ENCODE results near the gene CITED2.
"Not testable (repeated sequence)": the region's sequence is repeated elsewhere in the genome, so short reads cannot be mapped to it uniquely, and the experiment has no call there.

Gene CITED2

DNA sequence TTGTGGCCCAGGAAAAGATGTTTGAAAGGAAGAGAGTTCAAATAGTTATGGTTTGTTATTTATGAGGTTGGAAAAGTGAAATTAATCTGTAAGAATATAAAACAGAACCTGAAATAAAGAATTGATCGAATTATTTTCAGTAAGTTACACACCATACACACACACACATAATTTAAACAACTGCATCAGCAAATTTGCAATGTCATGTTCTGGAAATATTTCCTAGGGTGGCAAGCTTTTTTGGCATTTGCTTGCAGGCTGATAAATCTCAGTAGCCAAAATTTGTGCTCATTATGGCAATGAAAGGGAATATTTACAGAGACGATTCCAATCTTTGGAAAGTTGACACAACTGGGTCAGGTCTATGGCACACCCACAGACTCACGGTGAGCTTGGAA is 9.5 kb downstream of the CITED2 start:
- no peak for DNase-seq (ENCODE audit: low read depth in 2 of 2)

- DNase-seq (ENCODE audit: low read depth in 2 of 2): no peak
Observed at GRCh38 chr6:139364302-139364981, 10.0 kb downstream of the CITED2 start.

- not testable (repeated sequence) for DNase-seq (ENCODE audit: low read depth in 2 of 2)
Observed at GRCh38 chr6:139363797-139364196, 10.7 kb downstream of the CITED2 start.

DNA sequence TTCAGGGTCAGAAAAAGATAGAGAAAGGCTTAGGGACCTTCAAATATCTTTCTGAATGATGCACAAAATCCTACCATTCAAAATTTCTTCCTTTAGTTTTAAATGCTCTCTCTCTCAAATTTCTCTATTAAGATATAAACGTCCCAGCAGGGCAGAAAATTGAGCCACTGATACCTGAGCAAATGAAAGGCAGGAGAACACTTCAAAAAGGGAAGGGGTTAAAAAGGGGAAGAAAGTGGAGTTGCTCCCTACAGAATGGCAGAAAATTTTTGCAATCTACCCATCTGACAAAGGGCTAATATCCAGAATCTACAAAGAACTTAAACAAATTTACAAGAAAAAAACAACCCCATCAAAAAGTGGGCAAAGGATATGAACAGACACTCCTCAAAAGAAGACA is 11.3 kb downstream of the CITED2 start:
- not testable (repeated sequence) for DNase-seq (ENCODE audit: low read depth in 2 of 2)

DNA sequence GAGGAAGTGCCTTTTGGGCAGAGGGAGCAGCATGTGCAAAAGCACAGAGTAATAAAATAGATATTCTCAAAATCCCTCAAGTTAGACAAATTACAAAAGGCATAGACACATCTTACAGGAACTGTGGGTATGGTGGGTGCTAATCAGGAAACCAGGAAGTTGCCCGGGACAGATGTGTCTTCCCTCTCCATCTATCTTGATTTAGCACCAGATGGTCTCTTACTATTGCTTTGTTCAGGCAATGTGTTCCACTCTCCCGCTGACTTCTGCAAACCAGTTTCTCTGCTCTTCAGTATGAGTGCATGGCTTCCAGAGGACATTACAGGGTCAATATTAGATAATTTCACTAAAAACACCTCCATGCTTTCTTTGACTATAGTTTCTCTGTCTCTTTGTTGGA is 13.2 kb downstream of the CITED2 start:
- DNase-seq (ENCODE audit: low read depth in 2 of 2): no peak

- DNase-seq (ENCODE audit: low read depth in 2 of 2): no peak
Observed at GRCh38 chr6:139356924-139357323, 17.5 kb downstream of the CITED2 start.

DNA sequence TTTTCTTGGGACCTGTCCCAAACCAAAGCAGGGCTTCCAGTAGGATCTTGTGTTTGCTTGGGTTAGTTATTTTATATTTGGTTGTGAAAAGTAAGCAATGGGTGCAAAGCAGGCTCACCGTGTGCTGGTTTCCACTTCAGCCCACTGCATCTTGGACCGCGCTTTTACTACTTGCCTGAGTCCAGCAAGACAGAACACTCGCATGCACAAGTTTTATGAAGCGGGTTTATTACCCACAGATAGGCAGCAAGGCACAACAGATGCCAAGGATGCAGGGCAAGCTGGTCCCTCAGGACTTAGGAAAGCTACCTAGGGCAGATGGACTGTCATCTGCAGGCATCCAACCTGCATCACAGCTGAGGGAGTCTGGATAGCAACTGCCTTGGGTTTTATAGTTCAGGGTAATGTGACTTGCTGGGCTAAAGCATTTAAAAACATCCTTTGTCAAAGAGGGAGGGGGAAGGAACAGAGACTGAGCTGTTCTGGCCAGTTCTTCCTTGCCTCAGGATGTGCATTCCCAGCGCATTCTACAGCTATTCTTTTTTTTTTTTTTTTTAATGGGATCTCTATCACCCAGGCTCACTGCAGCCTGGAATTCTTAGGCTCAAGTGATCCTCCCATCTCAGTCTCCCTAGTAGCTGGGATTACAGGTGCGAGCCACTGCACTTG is 18.5 kb downstream of the CITED2 start:
- no peak for DNase-seq (ENCODE audit: low read depth in 2 of 2)

DNA sequence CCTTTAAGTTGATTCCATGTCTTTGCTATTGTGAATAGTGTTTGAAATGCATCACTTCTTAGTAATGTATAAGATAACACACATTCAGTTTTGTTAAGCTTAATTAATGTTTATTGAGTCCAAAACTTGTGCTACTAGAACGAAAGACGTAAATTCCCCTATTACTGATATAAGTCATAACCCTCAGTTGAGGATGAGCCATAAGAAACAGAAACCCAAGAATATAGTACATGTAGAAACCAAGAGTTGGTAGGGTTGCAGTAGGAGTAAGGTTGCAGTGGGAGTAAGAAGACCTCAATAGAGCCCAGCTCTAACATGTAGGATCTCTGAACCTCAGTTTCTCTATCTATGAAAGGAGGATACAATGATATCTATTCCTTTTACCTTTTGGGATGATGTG is 19.3 kb downstream of the CITED2 start:
- no peak for DNase-seq (ENCODE audit: low read depth in 2 of 2)

- DNase-seq (ENCODE audit: low read depth in 2 of 2): no peak
Observed at GRCh38 chr6:139354189-139354588, 20.3 kb downstream of the CITED2 start.

DNA sequence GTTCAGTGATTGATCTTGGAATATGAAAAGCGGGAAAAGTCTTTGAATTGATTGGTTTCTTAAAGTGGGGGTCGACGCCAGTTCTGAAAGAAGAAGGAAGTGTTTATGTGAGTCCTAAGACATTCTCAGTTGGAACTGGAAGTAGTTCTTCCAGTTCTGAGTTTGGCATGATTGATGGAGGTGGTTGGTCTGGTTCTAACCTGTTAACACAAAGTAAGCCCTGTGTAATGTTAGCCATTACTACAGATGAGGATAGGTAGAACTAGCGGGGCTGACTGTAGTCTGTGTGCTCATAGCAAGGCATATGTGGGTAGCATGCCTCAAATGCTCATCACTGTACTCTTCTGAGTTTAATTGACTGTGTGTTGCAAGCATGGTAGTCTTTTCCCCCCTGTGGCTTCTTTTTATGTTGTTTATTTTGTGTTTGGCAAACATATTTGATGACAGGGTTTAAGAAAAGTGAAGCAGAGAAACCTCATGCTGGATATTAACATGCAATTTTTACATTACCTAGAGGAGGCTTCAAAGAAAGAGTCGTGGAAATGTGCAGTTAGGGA is 24.9 kb downstream of the CITED2 start:
- DNase-seq (ENCODE audit: low read depth in 2 of 2): no peak

DNA sequence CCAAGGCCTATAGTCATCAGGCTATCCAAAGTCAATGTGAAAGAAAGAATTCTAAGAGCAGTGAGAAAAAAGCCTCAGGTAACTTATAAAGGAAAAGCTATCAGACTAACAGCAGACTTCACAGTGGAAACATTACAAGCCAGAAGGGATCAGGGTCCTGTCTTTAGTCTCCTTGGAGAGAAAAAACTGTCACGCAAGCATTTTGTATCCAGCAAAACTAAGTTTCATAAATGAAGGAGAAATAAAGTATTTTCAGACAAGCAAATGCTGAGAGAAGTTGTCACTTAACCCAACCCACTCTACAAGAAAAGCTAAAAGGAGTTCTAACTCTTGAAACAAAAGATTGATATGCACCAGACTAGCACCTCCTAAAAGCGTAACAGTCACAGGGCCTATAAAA is 28.1 kb downstream of the CITED2 start:
- no peak for DNase-seq (ENCODE audit: low read depth in 2 of 2)

DNA sequence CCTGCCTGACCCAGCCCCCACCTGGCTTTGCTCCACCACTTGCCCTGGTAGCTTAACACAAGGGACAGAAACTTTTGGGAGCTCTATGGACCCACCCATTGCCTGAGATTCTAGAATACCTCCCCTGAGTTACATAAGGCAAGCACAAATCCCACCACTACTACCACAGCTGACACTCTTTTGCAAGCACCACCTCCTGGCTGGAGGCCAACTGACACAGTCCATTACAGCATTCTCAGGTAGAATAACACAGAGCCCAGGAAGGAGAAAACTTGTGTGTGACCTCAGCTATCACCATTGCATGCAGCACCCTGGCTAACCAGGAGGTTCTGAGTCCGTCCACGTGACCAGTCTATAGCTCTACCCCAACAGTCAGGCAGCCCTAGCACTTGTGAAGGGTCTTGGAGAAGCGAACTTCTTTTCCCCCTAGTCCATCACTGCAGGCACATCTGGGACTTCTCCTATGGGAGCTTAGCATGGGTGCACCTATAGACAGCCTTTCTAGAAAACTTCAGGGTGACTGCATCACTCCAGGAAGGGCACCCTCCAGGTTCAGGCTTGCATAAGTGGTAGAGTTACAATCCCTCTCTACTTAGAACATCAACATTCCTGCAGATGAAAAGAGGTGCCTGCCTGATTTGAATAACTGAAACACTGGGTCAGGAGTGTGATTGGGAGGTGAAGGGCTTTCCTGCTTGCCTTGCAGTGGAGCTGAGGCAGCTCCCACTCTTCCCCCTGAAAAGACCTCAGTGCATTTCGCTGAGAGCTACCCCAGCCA is 30.1 kb downstream of the CITED2 start:
- DNase-seq (ENCODE audit: low read depth in 2 of 2): no peak

- no peak for DNase-seq (ENCODE audit: low read depth in 2 of 2)
Observed at GRCh38 chr6:139343052-139343750, 31.2 kb downstream of the CITED2 start.

DNA sequence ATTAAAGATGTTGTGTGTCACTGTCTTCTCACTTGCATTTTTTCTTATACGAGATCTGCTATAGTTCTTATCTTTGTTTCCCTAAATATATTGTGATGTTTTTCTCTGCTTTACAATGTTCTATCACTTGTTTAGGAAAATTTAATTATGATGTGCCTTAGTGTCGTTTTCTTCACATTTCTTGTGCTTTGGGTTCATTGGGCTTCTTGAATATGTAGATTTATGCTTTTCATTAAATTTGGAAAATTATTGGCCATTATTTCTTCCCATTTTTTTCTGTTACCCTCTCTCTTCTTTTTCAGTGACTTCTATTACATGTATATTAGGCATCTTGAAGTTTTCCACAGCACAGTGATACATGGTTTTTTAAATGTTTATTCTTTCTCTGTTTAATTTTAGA is 33.4 kb downstream of the CITED2 start:
- no peak for DNase-seq (ENCODE audit: low read depth in 2 of 2)

GRCh38 chr6:139338795-139339194 is 35.7 kb downstream of the CITED2 start:
- DNase-seq (ENCODE audit: low read depth in 2 of 2): no peak

DNA sequence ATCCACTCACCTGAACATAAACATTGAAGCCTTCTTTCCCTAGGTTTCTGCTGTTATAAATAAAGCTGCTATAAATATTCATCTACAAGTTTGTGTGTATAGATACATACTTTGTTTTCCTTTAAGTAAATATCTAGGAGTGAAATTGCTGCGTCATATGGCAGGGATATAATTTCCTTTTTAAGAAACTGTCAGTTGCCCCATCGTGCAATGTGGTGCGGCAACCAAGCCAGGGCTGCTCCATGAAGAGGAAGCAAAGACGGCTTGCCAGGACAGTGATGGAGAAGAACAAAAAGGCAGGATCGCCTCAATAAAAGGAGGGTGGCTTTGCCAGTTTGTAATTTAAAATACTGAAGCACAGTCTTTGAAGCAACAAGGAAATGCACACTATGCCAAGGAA is 36.6 kb downstream of the CITED2 start:
- no peak for DNase-seq (ENCODE audit: low read depth in 2 of 2)

DNA sequence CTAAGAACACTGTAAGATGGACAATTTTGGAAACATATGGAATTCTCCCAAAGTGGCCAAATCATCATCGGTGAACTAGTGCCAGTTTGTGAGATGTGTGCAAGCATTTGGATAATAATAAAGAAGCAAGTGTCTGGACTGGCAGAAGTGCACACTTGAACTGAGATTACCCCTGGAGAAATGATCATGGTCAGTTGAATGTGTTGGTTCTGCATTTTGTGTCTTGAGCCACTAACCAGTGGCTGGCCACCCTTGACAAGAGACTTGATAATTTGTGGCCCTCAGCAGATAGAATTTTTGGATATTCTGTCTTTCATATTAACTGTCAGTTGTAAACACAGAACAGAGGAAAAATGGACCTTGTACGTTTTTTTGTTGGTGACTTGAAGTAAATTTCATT is 37.4 kb downstream of the CITED2 start:
- DNase-seq (ENCODE audit: low read depth in 2 of 2): no peak

DNA sequence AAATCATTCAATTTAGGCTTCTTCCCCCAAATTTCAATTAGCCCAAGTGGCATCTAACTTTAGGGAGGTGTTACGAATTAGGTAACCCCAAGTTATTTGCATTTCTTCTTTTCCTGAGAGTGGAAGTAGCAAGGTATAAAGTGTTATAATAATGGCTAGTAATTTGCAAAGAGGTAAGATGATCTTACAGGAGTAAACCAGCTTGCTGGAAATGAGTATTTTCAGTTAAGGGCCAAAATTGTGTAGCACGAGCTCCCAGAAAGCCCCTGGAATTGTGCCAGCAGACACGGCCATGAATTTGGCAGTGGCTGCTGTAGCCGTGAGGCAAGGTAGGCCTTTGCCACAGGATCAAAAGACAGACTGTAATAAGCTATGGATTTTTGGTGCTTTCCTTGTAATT is 38.0 kb downstream of the CITED2 start:
- no peak for DNase-seq (ENCODE audit: low read depth in 2 of 2)

- no peak for DNase-seq (ENCODE audit: low read depth in 2 of 2)
Observed at GRCh38 chr6:139335447-139336210, 38.8 kb downstream of the CITED2 start.

DNA sequence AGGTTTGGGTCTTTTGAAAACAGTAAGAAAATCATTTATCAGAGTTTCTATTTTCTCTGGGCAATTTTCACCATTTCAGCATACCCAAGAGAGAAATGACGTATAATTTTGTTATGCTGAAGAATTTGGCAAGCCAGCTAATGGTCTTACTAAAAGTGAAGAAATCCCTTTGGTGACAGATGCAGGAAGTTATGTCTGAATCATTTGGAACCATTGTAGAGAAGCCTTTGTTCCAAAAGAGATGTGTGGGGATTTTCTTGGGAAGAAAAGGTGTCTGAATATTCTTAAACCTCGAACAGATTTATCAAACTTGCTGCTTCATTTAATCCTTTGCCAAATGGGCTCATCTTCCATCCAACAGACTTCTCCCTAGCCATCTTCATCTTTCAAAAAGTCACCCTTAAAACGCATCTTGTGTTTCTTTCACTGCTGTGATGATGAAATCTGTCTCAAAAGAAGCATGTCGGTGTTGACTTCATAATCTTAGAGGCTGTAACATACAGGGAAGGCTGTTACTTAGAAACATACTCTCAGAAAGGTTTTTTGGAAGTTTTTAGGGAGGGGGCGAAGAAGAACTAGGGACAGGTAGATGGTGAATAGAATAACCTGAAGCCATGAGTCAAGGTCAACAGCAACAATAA is 39.5 kb downstream of the CITED2 start:
- no peak for DNase-seq (ENCODE audit: low read depth in 2 of 2)
